ENCODE results near the gene KRTAP5-7. TPM values are rescaled to one million over a fixed set of nuclear protein-coding genes. Genes with fewer than 3 reads are reported as not detected.
A peak's percentile ranks its signal among the peaks of the same experiment; 100 is the strongest.

The KRTAP5-7 gene
- total RNA-seq, 1 experiment from 2014 or later: not detected

DNA sequence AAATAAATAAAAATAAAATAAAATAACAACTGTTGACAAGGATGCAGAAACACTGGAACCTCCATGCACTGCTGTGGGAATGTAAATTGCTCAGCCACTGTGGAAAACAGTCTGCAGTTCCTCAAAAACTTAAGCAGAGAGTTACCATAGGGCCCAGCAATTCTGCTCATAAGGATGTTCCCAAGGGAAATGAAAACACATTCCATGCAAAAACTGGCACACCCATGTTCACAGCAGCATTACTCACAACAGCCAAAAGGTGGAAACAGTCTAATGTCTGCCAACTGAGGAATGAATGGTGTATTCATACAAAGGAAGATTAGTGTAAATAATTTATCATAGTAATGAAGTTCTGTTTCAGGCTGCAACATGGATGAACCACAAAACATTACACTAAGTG is 35.1 kb downstream of the KRTAP5-7 start:
- ATAC-seq: peak; percentile 61
- H3K36me3 ChIP-seq (ENCODE audit: control insufficient read depth in 1 of 2, insufficient read depth in 2 of 2, low read length in 2 of 2): no peaks in the 10 kb centered on the region
- no peaks in the 10 kb centered on the region for H3K9me3 ChIP-seq (ENCODE audit: control insufficient read depth in 1 of 2, insufficient read depth in 1 of 2, low read depth in 1 of 2, low read length in 2 of 2)
- H3K4me2 ChIP-seq (ENCODE audit: low read length): peak overlapping the region; percentile 32; the same call in 1 of the 2 replicates
- TF ChIP-seq, protein P1, sequence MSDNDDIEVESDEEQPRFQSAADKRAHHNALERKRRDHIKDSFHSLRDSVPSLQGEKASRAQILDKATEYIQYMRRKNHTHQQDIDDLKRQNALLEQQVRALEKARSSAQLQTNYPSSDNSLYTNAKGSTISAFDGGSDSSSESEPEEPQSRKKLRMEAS (IDR thresholded peaks at IDR 0.05): no peak
- TF ChIP-seq TCF7L2 (IDR thresholded peaks at IDR 0.05; ENCODE audit: borderline replicate concordance, extremely low read depth, insufficient read depth, insufficient read length) (no peak), POLR2A (IDR thresholded peaks at IDR 0.05; ENCODE audit: borderline replicate concordance, extremely low read depth, insufficient read depth, insufficient read length) (no peak)
- H3K9me2 ChIP-seq (ENCODE audit: insufficient read depth): no peaks in the 10 kb centered on the region
- H4K20me1 ChIP-seq (ENCODE audit: insufficient read depth): no peaks in the 10 kb centered on the region
- peaks cover 0 to 16% of the 10 kb centered on the region in 2 experiments; a peak in 2 of 4 replicates for H3K4me1 ChIP-seq (ENCODE audit: control insufficient read depth in 1 of 2, insufficient read depth in 2 of 2, low read length in 2 of 2)
- BruUV-seq (replicated peaks): no TSS peak
- peaks cover 3% of the 10 kb centered on the region; the same call in 1 of the 2 replicates for H3K27me3 ChIP-seq (ENCODE audit: insufficient read depth, low read length)
- intact Hi-C loops (cut with micrococcal nuclease): no loop called here
- DNase-seq (ENCODE audit: low read depth, low spot score): peak; percentile 18
- H3K9ac ChIP-seq (ENCODE audit: low read length): no peak overlapping the region
- ChIA-PET POLR2A (no interaction called here), CTCF (interaction anchor here (2.4 kb wide), 1 partner anchor 18 kb away, joined by 19 read pairs; no protein-coding TSS in a partner anchor), RAD21 (ENCODE audit: low non-redundant PET in 1 of 2, low total read pairs in 2 of 2, uncharacterized antibody in 2 of 2, unreplicated experiment in 2 of 2) (no interaction called here)
- H3K79me2 ChIP-seq (ENCODE audit: insufficient read depth, low read length): no peaks in the 10 kb centered on the region
- no peak overlapping the region for H2AFZ ChIP-seq (ENCODE audit: low read depth, low read length, poor library complexity, severe bottlenecking)
- H3K27ac ChIP-seq (ENCODE audit: low read depth, low read length): no peak overlapping the region
- H3K4me3 ChIP-seq (replicated peaks in 1 of 2; ENCODE audit: low read depth in 1 of 2, low read length in 2 of 2): no peak overlapping the region

- Histone ChIP-seq H3K9ac (ENCODE audit: low read length) (no peak overlapping the region), H3K4me1 (ENCODE audit: control insufficient read depth in 1 of 2, insufficient read depth in 2 of 2, low read length in 2 of 2) (peaks cover 0 to 16% of the 10 kb centered on the region in 2 experiments; a peak in 2 of 4 replicates), H3K27ac (ENCODE audit: low read depth, low read length) (no peak overlapping the region), H3K27me3 (ENCODE audit: insufficient read depth, low read length) (peaks cover 10% of the 10 kb centered on the region; the same call in 1 of the 2 replicates), H3K79me2 (ENCODE audit: insufficient read depth, low read length) (no peaks in the 10 kb centered on the region), H2AFZ (ENCODE audit: low read depth, low read length, poor library complexity, severe bottlenecking) (peak overlapping the region; percentile 58), H3K36me3 (ENCODE audit: control insufficient read depth in 1 of 2, insufficient read depth in 2 of 2, low read length in 2 of 2) (no peaks in the 10 kb centered on the region), H3K4me3 (replicated peaks in 1 of 2; ENCODE audit: low read depth in 1 of 2, low read length in 2 of 2) (no peak overlapping the region), H3K9me2 (ENCODE audit: insufficient read depth) (no peaks in the 10 kb centered on the region), H3K4me2 (ENCODE audit: low read length) (no peak overlapping the region), H3K9me3 (ENCODE audit: control insufficient read depth in 1 of 2, insufficient read depth in 1 of 2, low read depth in 1 of 2, low read length in 2 of 2) (no peaks in the 10 kb centered on the region), H4K20me1 (ENCODE audit: insufficient read depth) (no peaks in the 10 kb centered on the region)
- DNase-seq (ENCODE audit: low read depth, low spot score) (peak; percentile 51), ATAC-seq (peak; percentile 92)
- intact Hi-C loops (cut with micrococcal nuclease): no loop called here
- TF ChIP-seq ZBTB33 (IDR thresholded peaks at IDR 0.05; ENCODE audit: extremely low read depth, insufficient replicate concordance, low read length): no peak
- TF ChIP-seq, protein P2, sequence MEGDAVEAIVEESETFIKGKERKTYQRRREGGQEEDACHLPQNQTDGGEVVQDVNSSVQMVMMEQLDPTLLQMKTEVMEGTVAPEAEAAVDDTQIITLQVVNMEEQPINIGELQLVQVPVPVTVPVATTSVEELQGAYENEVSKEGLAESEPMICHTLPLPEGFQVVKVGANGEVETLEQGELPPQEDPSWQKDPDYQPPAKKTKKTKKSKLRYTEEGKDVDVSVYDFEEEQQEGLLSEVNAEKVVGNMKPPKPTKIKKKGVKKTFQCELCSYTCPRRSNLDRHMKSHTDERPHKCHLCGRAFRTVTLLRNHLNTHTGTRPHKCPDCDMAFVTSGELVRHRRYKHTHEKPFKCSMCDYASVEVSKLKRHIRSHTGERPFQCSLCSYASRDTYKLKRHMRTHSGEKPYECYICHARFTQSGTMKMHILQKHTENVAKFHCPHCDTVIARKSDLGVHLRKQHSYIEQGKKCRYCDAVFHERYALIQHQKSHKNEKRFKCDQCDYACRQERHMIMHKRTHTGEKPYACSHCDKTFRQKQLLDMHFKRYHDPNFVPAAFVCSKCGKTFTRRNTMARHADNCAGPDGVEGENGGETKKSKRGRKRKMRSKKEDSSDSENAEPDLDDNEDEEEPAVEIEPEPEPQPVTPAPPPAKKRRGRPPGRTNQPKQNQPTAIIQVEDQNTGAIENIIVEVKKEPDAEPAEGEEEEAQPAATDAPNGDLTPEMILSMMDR (IDR thresholded peaks at IDR 0.05 in 2 of 3, conservative IDR thresholded peaks at IDR 0.05 in 1 of 3; ENCODE audit: borderline replicate concordance in 1 of 3, insufficient read depth in 1 of 3, low read depth in 2 of 3, low read length in 2 of 3): peak; percentile 32 to 70 (median 68); a peak in 4 of 6 replicates
- peak; percentile 74 for TF ChIP-seq RAD21 (IDR thresholded peaks at IDR 0.05; ENCODE audit: low read depth)
- no TSS peak for BruUV-seq (replicated peaks)
- ChIA-PET POLR2A (interaction anchor here (0.5 kb wide), 1 partner anchor 1094 kb away, joined by 3 read pairs; no protein-coding TSS in a partner anchor), CTCF (interaction anchor here (0.8 to 2.4 kb wide), 7 partner anchors 10 to 748 kb away, joined by 3 to 19 read pairs (median 4); no protein-coding TSS in a partner anchor), RAD21 (ENCODE audit: low non-redundant PET in 1 of 2, low total read pairs in 2 of 2, uncharacterized antibody in 2 of 2, unreplicated experiment in 2 of 2) (interaction anchor here (0.7 to 1.2 kb wide), 2 partner anchors 142 to 443 kb away, joined by 3 read pairs; no protein-coding TSS in a partner anchor)
These were observed 36.3 kb downstream of the KRTAP5-7 start for GRCh38 chr11:71563406-71563805.
